Thymus (tissue), 11 donors: ENCODE measurements around the gene MCFD2. TPM values are rescaled to one million over a fixed set of nuclear protein-coding genes. Genes with fewer than 3 reads are reported as not detected.

ENCODE experiments used
- DNase-seq, 9 donors: peaks; one replicate each; pipeline ENCODE4 v3.0.0-alpha.2; 2013; ENCODE audit warnings: low spot score in 9 of 9, low read depth in 6 of 9, missing footprints in 1 of 9
- H3K27ac ChIP-seq, 2 donors: one replicate each; pipeline ENCODE4 v1.5.1; 2013; ENCODE audit warnings: control low read depth in 1 of 2, low read depth in 1 of 2, low read length in 1 of 2, mild to moderate bottlenecking in 1 of 2, moderate library complexity in 1 of 2
- H3K27me3 ChIP-seq, 2 donors: one replicate each; pipeline ENCODE4 v1.5.1; 2013; ENCODE audit warnings: low read length in 1 of 2; ENCODE audit not compliant: control insufficient read depth in 2 of 2, insufficient read depth in 1 of 2
- H3K36me3 ChIP-seq, 2 donors: one replicate each; pipeline ENCODE4 v1.5.1; 2013; ENCODE audit warnings: low read length in 1 of 2, mild to moderate bottlenecking in 1 of 2, moderate library complexity in 1 of 2; ENCODE audit not compliant: control insufficient read depth in 2 of 2, insufficient read depth in 2 of 2
- H3K4me1 ChIP-seq, 2 donors: one replicate each; pipeline ENCODE4 v1.5.1; 2013; ENCODE audit warnings: low read length in 2 of 2; ENCODE audit not compliant: control insufficient read depth in 2 of 2, insufficient read depth in 2 of 2
- H3K4me3 ChIP-seq, 2 donors: one replicate each; pipeline ENCODE4 v1.5.1; 2013; ENCODE audit warnings: low read length in 2 of 2, control low read depth in 1 of 2, mild to moderate bottlenecking in 1 of 2
- H3K9me3 ChIP-seq, 2 donors: one replicate each; pipeline ENCODE4 v1.5.1; 2013; ENCODE audit warnings: low read length in 1 of 2, mild to moderate bottlenecking in 1 of 2; ENCODE audit not compliant: control insufficient read depth in 2 of 2, insufficient read depth in 1 of 2
- WGBS: extraction: QIAGEN DNeasy Blood & Tissue Kit; methylation state at CpG from one replicate; pipeline ENCODE4 v1.1.7; 2013; 5-methylcytosine and 5-hydroxymethylcytosine counted together
- polyA plus RNA-seq: library from polyadenylated mRNA; stranded (reverse); fragments of 200-250 nt; gene quantifications from one replicate; pipeline ENCODE4 v1.2.3, GENCODE V29; 2013
- total RNA-seq: library from RNA; stranded (reverse); fragments of 120-200 nt; gene quantifications from one replicate; pipeline ENCODE4 v1.2.4, GENCODE V29; 2013
- donor health status: healthy.

Gene MCFD2
- total and polyA plus RNA-seq, 2 donors, result 25.9 to 46.7 TPM

GRCh38 chr2:46854260-46854659 is 61.3 kb downstream of the MCFD2 start:
- Histone ChIP-seq H3K36me3 (no peaks in the 10 kb centered on the region), H3K4me1 (peaks cover 0 to 15% of the 10 kb centered on the region in 2 donors), H3K9me3 (no peaks in the 10 kb centered on the region), H3K27me3 (no peaks in the 10 kb centered on the region), H3K4me3 (no peak overlapping the region), H3K27ac (no peak overlapping the region)
- WGBS, result 93% methylated on average over 3 of the region's 3 CpGs
- no peak for DNase-seq

DNA sequence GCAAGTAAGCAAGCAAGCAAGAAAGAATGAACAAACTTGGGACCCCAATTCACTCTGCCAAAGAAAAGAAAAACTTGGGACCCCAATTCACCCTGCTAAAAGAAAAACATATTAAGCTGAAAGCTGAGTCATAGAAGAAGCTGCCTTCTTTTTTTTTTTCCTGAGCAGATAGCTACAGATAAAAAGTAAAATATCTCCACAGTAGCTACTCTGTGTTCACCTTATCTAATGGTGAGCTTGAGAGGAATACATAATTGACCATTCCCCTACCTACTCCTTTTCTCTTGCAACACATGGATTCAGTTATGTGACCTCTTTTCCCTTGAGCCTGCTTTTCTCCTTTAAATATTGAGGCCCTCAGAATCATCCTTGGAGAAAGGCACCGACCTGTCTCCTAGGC is 63.0 kb downstream of the MCFD2 start:
- no peaks in the 10 kb centered on the region for H3K36me3 ChIP-seq
- H3K27me3 ChIP-seq, result no peaks in the 10 kb centered on the region
- H3K9me3 ChIP-seq, result no peaks in the 10 kb centered on the region
- H3K27ac ChIP-seq, result no peak overlapping the region
- DNase-seq, result no peak
- peaks cover 0 to 28% of the 10 kb centered on the region in 2 donors for H3K4me1 ChIP-seq
- WGBS, result 96% methylated on average over 1 of the region's 1 CpG
- H3K4me3 ChIP-seq, result no peak overlapping the region

GRCh38 chr2:46852124-46852523 is 63.5 kb downstream of the MCFD2 start:
- Histone ChIP-seq H3K27me3 (no peaks in the 10 kb centered on the region), H3K4me3 (no peak overlapping the region), H3K36me3 (no peaks in the 10 kb centered on the region), H3K27ac (no peak overlapping the region), H3K9me3 (no peaks in the 10 kb centered on the region), H3K4me1 (peaks cover 0 to 29% of the 10 kb centered on the region in 2 donors)
- DNase-seq, result no peak
- WGBS, result 96% methylated on average over 9 of the region's 9 CpGs

Other genes starting within 250 kb of the MCFD2 start
- 9.3 TPM for gene SOCS5, start 216.5 kb downstream of the MCFD2 start, total RNA-seq
- 9.1 TPM for gene SOCS5, start 216.5 kb downstream of the MCFD2 start, polyA plus RNA-seq
- 40.6 TPM for gene TTC7A, start 25.4 kb upstream of the MCFD2 start, total RNA-seq
- gene TTC7A, start 25.4 kb upstream of the MCFD2 start, polyA plus RNA-seq, result 27.7 TPM
- gene STPG4, start 239.5 kb upstream of the MCFD2 start, total RNA-seq, result 0.14 TPM
- gene STPG4, start 239.5 kb upstream of the MCFD2 start, polyA plus RNA-seq, result 0.05 TPM